Colonic mucosa (tissue), 4 donors: ENCODE results near the gene SHLD1. TPM values are rescaled to one million over a fixed set of nuclear protein-coding genes. Genes with fewer than 3 reads are reported as not detected.
"Not testable (repeated sequence)": the region's sequence is repeated elsewhere in the genome, so short reads cannot be mapped to it uniquely, and the experiment has no call there.

Experiments used
- DNase-seq: peaks from one replicate; pipeline ENCODE4 v3.0.0-alpha.2; 2020
- H3K27ac ChIP-seq: fragments of 200-600 bp; one replicate; pipeline ENCODE4 v1.8.0; 2021
- H3K27me3 ChIP-seq: fragments of 200-600 bp; one replicate; pipeline ENCODE4 v1.8.0; 2021
- H3K36me3 ChIP-seq: fragments of 200-600 bp; one replicate; pipeline ENCODE4 v1.8.0; 2021
- H3K4me1 ChIP-seq: fragments of 200-600 bp; one replicate; pipeline ENCODE4 v1.8.0; 2021; ENCODE audit warnings: mild to moderate bottlenecking
- H3K4me3 ChIP-seq: fragments of 200-600 bp; one replicate; pipeline ENCODE4 v1.8.0; 2021
- H3K9ac ChIP-seq, 2 donors: one replicate each; pipeline ENCODE4 v1.7.0; 2013; ENCODE audit warnings: control low read depth in 2 of 2, low read depth in 2 of 2, low read length in 2 of 2
- H3K9me3 ChIP-seq: fragments of 200-600 bp; one replicate; pipeline ENCODE4 v1.8.0; 2021
- intact Hi-C: fragments of 100-400 bp; cut with DNase I; formaldehyde crosslinking; loops from one replicate; pipeline ENCODE4 v1.14.1; 2022
- total RNA-seq, 2 donors: library from RNA; stranded (reverse); fragmentation: NEBNext Ultra II Directional in 1 of 2; extraction: Animal tissue kit (Norgen Biotek cat#: 25700) in 1 of 2; gene quantifications; one replicate each; pipeline ENCODE4 v1.2.1, GENCODE V29; 2021
- TF ChIP-seq, protein P1 (sequence below): fragments of 200-600 bp; IDR thresholded peaks from one replicate; pipeline ENCODE4 v1.8.0; 2022; ENCODE audit warnings: antibody characterized with exemption, mild to moderate bottlenecking
- donor health status: healthy.
- donor health status: DM: no; HTN: no; CAD: no.
- donor health status: DM: no; HTN: no; CAD: no.

Gene SHLD1
- total RNA-seq, 2 donors from 2014 or later = 4.0 to 9.1 TPM

DNA sequence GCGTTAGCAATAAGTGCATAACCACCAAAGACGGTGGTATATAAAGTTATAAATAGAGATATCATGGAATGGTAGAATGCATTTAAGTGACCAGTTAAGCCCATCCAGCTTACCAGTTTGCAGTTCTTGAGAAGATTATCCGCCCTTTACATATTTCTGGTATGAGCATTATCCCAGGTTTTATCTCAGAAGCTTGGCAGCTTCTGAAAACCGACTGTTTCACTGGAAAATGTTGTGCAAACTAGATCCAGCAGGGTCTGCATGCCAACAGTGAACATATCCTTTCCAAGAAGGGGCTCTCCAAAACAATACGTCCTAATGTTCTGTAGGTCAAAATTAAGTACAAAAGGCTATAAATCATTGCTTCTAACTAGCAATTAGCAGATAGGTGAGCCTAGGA lies 29.5 kb upstream of the SHLD1 start:
- H3K4me3 ChIP-seq = no peak overlapping the region
- no peak overlapping the region for H3K27ac ChIP-seq
- H3K9ac ChIP-seq = no peak overlapping the region
- no peaks in the 10 kb centered on the region for H3K27me3 ChIP-seq
- H3K36me3 ChIP-seq = no peaks in the 10 kb centered on the region
- no peaks in the 10 kb centered on the region for H3K4me1 ChIP-seq
- no peak for DNase-seq
- intact Hi-C loops = no loop called here
- H3K9me3 ChIP-seq = no peaks in the 10 kb centered on the region
- TF ChIP-seq, protein P1, sequence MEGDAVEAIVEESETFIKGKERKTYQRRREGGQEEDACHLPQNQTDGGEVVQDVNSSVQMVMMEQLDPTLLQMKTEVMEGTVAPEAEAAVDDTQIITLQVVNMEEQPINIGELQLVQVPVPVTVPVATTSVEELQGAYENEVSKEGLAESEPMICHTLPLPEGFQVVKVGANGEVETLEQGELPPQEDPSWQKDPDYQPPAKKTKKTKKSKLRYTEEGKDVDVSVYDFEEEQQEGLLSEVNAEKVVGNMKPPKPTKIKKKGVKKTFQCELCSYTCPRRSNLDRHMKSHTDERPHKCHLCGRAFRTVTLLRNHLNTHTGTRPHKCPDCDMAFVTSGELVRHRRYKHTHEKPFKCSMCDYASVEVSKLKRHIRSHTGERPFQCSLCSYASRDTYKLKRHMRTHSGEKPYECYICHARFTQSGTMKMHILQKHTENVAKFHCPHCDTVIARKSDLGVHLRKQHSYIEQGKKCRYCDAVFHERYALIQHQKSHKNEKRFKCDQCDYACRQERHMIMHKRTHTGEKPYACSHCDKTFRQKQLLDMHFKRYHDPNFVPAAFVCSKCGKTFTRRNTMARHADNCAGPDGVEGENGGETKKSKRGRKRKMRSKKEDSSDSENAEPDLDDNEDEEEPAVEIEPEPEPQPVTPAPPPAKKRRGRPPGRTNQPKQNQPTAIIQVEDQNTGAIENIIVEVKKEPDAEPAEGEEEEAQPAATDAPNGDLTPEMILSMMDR = no peak

DNA sequence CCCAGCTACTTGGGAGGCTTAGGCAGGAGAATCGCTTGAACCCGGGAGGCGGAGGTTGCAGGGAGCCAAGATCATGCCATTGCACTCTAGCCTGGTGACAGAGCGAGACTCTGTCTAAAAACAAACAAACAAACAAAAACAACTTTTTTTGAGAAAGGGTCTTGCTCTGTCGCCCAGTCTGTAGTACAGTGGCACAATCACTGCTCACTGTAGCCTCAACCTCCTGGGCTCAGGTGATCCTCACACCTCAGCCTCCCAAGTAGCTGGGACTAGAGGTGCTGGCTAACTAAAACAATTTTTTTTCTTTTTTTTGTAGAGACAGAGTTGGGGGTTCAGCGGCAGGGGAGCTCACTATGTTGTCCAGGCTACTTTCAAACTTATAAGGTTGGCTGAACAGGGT lies 28.8 kb upstream of the SHLD1 start:
- DNase-seq, H3K4me1 ChIP-seq, intact Hi-C loops, H3K27ac ChIP-seq, H3K9ac ChIP-seq, H3K27me3 ChIP-seq, H3K36me3 ChIP-seq, H3K9me3 ChIP-seq, H3K4me3 ChIP-seq: not testable (repeated sequence)

DNA sequence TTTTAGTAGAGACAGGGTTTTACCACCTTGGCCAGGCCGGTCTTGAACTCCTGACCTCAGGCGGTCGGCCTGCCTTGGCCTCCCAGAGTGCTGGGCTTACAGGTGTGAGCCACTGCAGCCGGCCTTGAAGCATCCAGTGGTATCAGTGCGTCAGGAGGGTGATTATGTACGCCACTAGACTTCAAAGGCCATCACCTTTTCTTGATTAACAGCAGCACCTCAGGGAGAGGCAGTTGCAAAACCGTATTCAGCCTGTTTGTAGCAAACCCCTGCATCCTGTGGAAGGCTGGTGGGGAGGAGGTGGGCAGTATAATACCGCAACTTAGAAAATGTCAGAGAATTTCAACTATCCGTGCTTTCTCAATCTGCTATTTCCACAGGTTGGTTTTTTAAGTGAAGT lies 27.3 kb upstream of the SHLD1 start:
- no peaks in the 10 kb centered on the region for H3K9me3 ChIP-seq
- H3K27me3 ChIP-seq = no peaks in the 10 kb centered on the region
- H3K27ac ChIP-seq = no peak overlapping the region
- intact Hi-C loops = no loop called here
- TF ChIP-seq, protein P1 = no peak
- H3K4me1 ChIP-seq = no peaks in the 10 kb centered on the region
- no peak overlapping the region for H3K4me3 ChIP-seq
- H3K36me3 ChIP-seq = no peaks in the 10 kb centered on the region
- H3K9ac ChIP-seq = no peak overlapping the region
- DNase-seq = no peak

DNA sequence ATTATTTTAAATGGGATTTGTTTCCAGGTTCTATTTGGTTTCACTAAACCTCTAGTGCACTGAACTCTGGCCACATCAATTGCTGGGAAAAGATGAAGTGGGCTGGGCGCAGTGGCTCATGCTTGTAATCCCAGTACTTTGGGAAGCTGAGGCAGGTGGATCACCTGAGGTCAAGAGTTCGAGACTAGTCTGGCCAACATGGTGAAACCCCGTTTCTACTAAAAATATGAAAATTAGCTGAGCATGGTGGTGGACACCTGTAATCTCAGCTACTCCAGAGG lies 25.1 kb upstream of the SHLD1 start:
- H3K27me3 ChIP-seq, H3K9me3 ChIP-seq, DNase-seq, H3K27ac ChIP-seq, H3K4me1 ChIP-seq, H3K9ac ChIP-seq, intact Hi-C loops, H3K4me3 ChIP-seq, H3K36me3 ChIP-seq: not testable (repeated sequence)

DNA sequence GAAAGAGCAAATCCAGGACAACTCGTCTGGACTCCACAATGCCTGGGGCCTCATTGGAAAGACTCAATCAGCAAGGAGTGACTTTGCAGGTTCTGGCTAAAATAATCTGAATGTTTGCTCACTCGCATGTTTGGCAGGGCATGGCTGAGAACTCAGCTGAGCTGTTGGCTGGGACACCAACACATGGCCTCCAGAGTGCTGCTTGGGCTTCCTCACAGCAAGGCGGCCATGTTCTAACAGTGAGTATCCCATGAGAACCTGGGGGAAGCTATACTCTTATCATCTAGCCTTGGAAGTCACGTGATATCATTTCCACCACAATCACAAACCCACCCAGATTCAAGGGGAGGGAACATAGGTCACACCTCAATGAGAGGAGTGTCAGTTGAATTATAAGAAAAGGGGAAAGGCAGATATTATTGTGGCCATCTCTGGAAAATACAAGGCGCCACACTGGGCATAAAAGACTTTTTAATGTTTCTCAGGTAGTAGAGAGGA lies 23.1 kb upstream of the SHLD1 start:
- TF ChIP-seq, protein P1 = no peak
- no peak overlapping the region for H3K4me3 ChIP-seq
- intact Hi-C loops = no loop called here
- H3K36me3 ChIP-seq = no peaks in the 10 kb centered on the region
- H3K27ac ChIP-seq = no peak overlapping the region
- H3K27me3 ChIP-seq = no peaks in the 10 kb centered on the region
- no peak overlapping the region for H3K9ac ChIP-seq
- no peaks in the 10 kb centered on the region for H3K4me1 ChIP-seq
- no peaks in the 10 kb centered on the region for H3K9me3 ChIP-seq
- DNase-seq = no peak

DNA sequence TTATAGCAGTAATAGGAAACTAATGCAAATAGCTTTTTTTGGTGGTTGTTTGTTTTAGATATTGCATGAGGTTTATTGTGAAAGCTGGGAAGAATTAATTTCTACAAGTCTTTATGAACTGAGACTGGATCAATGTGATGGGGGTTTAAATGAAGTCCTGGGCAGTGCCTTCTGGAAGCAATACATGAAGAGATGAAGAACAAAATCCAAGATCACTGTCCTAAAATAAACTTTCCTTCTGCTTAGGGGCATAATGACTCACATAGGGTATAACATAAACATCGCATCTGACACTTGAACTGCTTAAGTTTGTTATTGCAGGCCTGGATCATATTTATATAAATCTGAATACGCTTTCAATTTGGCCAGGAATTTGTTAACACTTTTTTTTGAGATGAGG lies 20.9 kb upstream of the SHLD1 start:
- DNase-seq = no peak
- no peak overlapping the region for H3K27ac ChIP-seq
- intact Hi-C loops = no loop called here
- H3K4me1 ChIP-seq = no peaks in the 10 kb centered on the region
- H3K4me3 ChIP-seq = no peak overlapping the region
- TF ChIP-seq, protein P1 = no peak
- H3K9me3 ChIP-seq = no peaks in the 10 kb centered on the region
- H3K36me3 ChIP-seq = no peaks in the 10 kb centered on the region
- no peak overlapping the region for H3K9ac ChIP-seq
- H3K27me3 ChIP-seq = no peaks in the 10 kb centered on the region

DNA sequence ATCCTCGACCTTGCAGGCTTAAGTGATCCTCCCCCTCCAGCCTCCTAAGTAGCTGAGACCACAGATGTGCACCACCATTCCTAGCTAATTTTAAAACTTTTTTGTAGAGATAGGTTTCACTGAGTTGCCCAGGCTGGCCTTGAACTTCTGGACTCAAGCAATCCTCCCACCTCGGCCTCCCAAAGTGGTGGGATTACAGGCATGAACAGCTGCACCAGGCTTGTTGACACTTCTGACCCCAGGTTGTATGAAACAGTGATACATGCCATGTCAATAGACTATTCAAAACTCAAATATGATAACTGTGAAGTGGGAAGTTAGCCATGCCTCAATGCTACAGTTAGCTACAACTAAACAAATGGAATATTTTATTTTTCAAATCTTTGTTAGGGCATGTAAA lies 20.1 kb upstream of the SHLD1 start:
- DNase-seq = no peak
- Histone ChIP-seq H3K9me3 (no peaks in the 10 kb centered on the region), H3K27ac (no peak overlapping the region), H3K4me3 (no peak overlapping the region), H3K36me3 (no peaks in the 10 kb centered on the region), H3K27me3 (no peaks in the 10 kb centered on the region), H3K9ac (no peak overlapping the region), H3K4me1 (no peaks in the 10 kb centered on the region)
- TF ChIP-seq, protein P1 = no peak
- intact Hi-C loops = no loop called here
